GM12878 (cell line): ENCODE results near the gene PET117. TPM values are rescaled to one million over a fixed set of nuclear protein-coding genes. Genes with fewer than 3 reads are reported as not detected.

Experiments used
- ATAC-seq: fragments of 200-7000 bp; cut with Tn5 transposase; 3 replicates; pipeline ENCODE4 v1.9.1; 2020; ENCODE audit warnings: mild to moderate bottlenecking, moderate library complexity
- BruUV-seq: library from RNA; stranded (reverse); fragments of 400-500 nt; replicated peaks from 2 replicates; lab custom pipeline; 2021; lab: Mats Ljungman, UMichigan
- CTCF ChIA-PET: fragments of 300-600 bp; sonication (Branson Sonifier 250); formaldehyde crosslinking; extraction: SDS; loops from one replicate; lab custom pipeline; 2021; ENCODE audit warnings: inconsistent platforms; lab: Yijun Ruan, JAX
- POLR2A ChIA-PET: fragments of 350-600 bp; formaldehyde crosslinking; extraction: SDS; loops from one replicate; lab custom pipeline; 2021; ENCODE audit warnings: inconsistent platforms; lab: Charles Lee
- RAD21 ChIA-PET: fragments of 300-600 bp; sonication (Branson Sonifier 250); formaldehyde crosslinking; loops from one replicate; lab custom pipeline; 2023; ENCODE audit warnings: antibody characterized with exemption; ENCODE audit not compliant: unreplicated experiment; lab: Charles Lee
- SMC1A ChIA-PET: fragments of 300-600 bp; sonication (Branson Sonifier 250); formaldehyde crosslinking; loops from one replicate; lab custom pipeline; 2023; ENCODE audit not compliant: unreplicated experiment, uncharacterized antibody; lab: Charles Lee
- DNase-seq: peaks from one replicate; pipeline ENCODE4 v3.0.0-alpha.2; 2011; ENCODE audit warnings: low read depth, low spot score
- FAIRE-seq: peaks from 3 replicates; lab custom pipeline; 2011; peaks lifted over from hg19 to GRCh38; lab: Jason Lieb, UNC
- H2AFZ ChIP-seq: 2 replicates; pipeline ENCODE4 v1.6.0; 2011; ENCODE audit warnings: low read depth, low read length, control low read depth; ENCODE audit not compliant: control insufficient read depth
- H3K27ac ChIP-seq: 2 replicates; pipeline ENCODE4 v1.5.1; 2011; ENCODE audit warnings: control low read depth; ENCODE audit not compliant: control insufficient read depth, insufficient read depth
- H3K27me3 ChIP-seq, 2 experiments: replicated peaks in 1 of 2; 2 replicates each; pipeline versions ENCODE4 v1.6.0 to v1.6.1; 2011; ENCODE audit warnings: low read length in 1 of 2; ENCODE audit not compliant: control insufficient read depth in 2 of 2, insufficient read depth in 2 of 2
- H3K36me3 ChIP-seq, 2 experiments: 2 replicates each; pipeline ENCODE4 v1.5.1; 2011; ENCODE audit warnings: low read length in 1 of 2; ENCODE audit not compliant: control insufficient read depth in 2 of 2, insufficient read depth in 2 of 2
- H3K4me1 ChIP-seq: 2 replicates; pipeline ENCODE4 v1.6.1; 2011; ENCODE audit warnings: mild to moderate bottlenecking, low read length, moderate library complexity, mixed read lengths; ENCODE audit not compliant: control insufficient read depth, insufficient read depth
- H3K4me2 ChIP-seq: 2 replicates; pipeline ENCODE4 v1.6.0; 2011; ENCODE audit warnings: control low read depth; ENCODE audit not compliant: control insufficient read depth, insufficient read depth
- H3K4me3 ChIP-seq: fragments of 200-600 bp; sonication (generic); 2 replicates; pipeline ENCODE4 v1.5.1; 2016
- H3K79me2 ChIP-seq: 2 replicates; pipeline ENCODE4 v1.6.0; 2011; ENCODE audit warnings: low read length; ENCODE audit not compliant: control insufficient read depth, insufficient read depth
- H3K9ac ChIP-seq: 2 replicates; pipeline ENCODE4 v1.8.0; 2011; ENCODE audit warnings: low read length, control low read depth, mixed read lengths; ENCODE audit not compliant: control insufficient read depth, insufficient read depth
- H3K9me3 ChIP-seq: replicated peaks from 3 replicates; pipeline ENCODE4 v1.5.1; 2011; ENCODE audit warnings: mild to moderate bottlenecking, low read length; ENCODE audit not compliant: control insufficient read depth, insufficient read depth
- H4K20me1 ChIP-seq: 2 replicates; pipeline ENCODE4 v1.6.0; 2011; ENCODE audit not compliant: control insufficient read depth, insufficient read depth
- ASH2L ChIP-seq: fragments of 300-600, 200-600 bp; sonication (generic); IDR thresholded peaks from 2 replicates; pipeline ENCODE4 v1.6.1; 2017; ENCODE audit warnings: low read depth, mild to moderate bottlenecking, borderline replicate concordance
- BCL11A ChIP-seq: IDR thresholded peaks from 2 replicates; pipeline ENCODE4 v1.6.1; 2011; ENCODE audit warnings: low read depth, low read length
- CBFB ChIP-seq: IDR thresholded peaks from 2 replicates; pipeline ENCODE4 v1.6.1; 2016; ENCODE audit warnings: antibody characterized with exemption, low read depth
- IRF3 ChIP-seq: fragments of 450-650 bp; IDR thresholded peaks from 2 replicates; pipeline ENCODE4 v1.6.1; 2014; ENCODE audit warnings: mild to moderate bottlenecking
- JUND ChIP-seq: IDR thresholded peaks from 2 replicates; pipeline ENCODE4 v1.6.1; 2012; ENCODE audit warnings: low read depth, mild to moderate bottlenecking, low read length, improper control_type of control experiment, moderate library complexity
- LARP7 ChIP-seq: fragments of 450-650 bp; IDR thresholded peaks from 2 replicates; pipeline ENCODE4 v1.6.1; 2017; ENCODE audit warnings: mild to moderate bottlenecking
- SUZ12 ChIP-seq: fragments of 200-600 bp; sonication (generic); IDR thresholded peaks from one replicate; pipeline ENCODE4 v1.6.1; 2018; ENCODE audit warnings: antibody characterized with exemption, mild to moderate bottlenecking; ENCODE audit not compliant: unreplicated experiment
- WGBS: methylation state at CpG from one replicate; pipeline ENCODE4 v1.1.6; 2016; ENCODE audit warnings: low lambda C conversion rate; ENCODE audit not compliant: insufficient replicate concordance, insufficient coverage; ENCODE audit errors: missing lambda C conversion rate; 5-methylcytosine and 5-hydroxymethylcytosine counted together
- in situ Hi-C: fragments of 300-500 bp; cut with MboI; formaldehyde crosslinking; loops from 9 replicates; pipeline ENCODE4 v1.14.3; 2018; ENCODE audit warnings: mixed read lengths
- intact Hi-C: fragments of 100-400 bp; cut with micrococcal nuclease; formaldehyde crosslinking; loops from one replicate; pipeline ENCODE4 v1.14.2; 2022; ENCODE audit not compliant: unreplicated experiment
- polyA plus RNA-seq, 11 experiments: library from polyadenylated mRNA; depleted of rRNA in 4 of 11; unstranded in 6 of 11; stranded (reverse) in 5 of 11; fragments of >200 nt; fragmentation: Nextera tagmentation in 4 of 11; fragmentation: Illumina TruSeq in 1 of 11; extraction: Ambion mirVana in 4 of 11; extraction: Trizol in 1 of 11; gene quantifications; 1 replicate in 1 of 11; 2 replicates in 10 of 11; pipeline versions ENCODE4 v1.2.1 to v1.2.3, GENCODE V29; 2011 to 2016; ENCODE audit warnings: inconsistent platforms in 2 of 11, missing spikeins in 2 of 11, low read depth in 1 of 11
- total RNA-seq, 4 experiments: library from RNA; depleted of rRNA in 3 of 4; stranded (reverse); fragments of >200 nt in 3 of 4; fragmentation: Illumina TruSeq in 1 of 4; extraction: Trizol in 1 of 4; gene quantifications; 2 replicates each; pipeline versions ENCODE4 v1.2.1 to v1.2.3, GENCODE V29; 2013 to 2021

The PET117 gene
- total and polyA plus RNA-seq, 10 of the 15 experiments (the other 5 are each of a cell fraction or from before 2014, with no cell fraction given) = 6.0 to 20.6 (median 11.8) TPM

- TF ChIP-seq IRF3 = no peak
Observed at GRCh38 chr20:18154342-18154741, 16.7 kb downstream of the PET117 start (continued).

GRCh38 chr20:18156045-18156444, 18.4 kb downstream of the PET117 start:
- no peak for ATAC-seq
- no peaks in the 10 kb centered on the region for H3K27me3 ChIP-seq
- no peaks in the 10 kb centered on the region for H3K4me1 ChIP-seq
- H3K36me3 ChIP-seq = peaks cover 2 to 8% of the 10 kb centered on the region in 2 experiments; a peak in 3 of 4 replicates
- no peak overlapping the region for H2AFZ ChIP-seq
- in situ Hi-C loops = no loop called here
- intact Hi-C loops = no loop called here
- H3K9ac ChIP-seq = no peak overlapping the region
- H3K4me3 ChIP-seq = no peak overlapping the region
- SMC1A ChIA-PET = no interaction called here
- RAD21 ChIA-PET = no interaction called here
- no peaks in the 10 kb centered on the region for H4K20me1 ChIP-seq
- POLR2A ChIA-PET = no interaction called here
- no TSS peak for BruUV-seq
- no peaks in the 10 kb centered on the region for H3K9me3 ChIP-seq
- H3K4me2 ChIP-seq = no peak overlapping the region
- 98% methylated on average over 4 of the region's 4 CpGs for WGBS
- no peak for TF ChIP-seq LARP7
- no peak for TF ChIP-seq BCL11A
- TF ChIP-seq ASH2L = no peak
- TF ChIP-seq CBFB = no peak
- no peak for TF ChIP-seq SUZ12
- no peak for TF ChIP-seq JUND
- H3K27ac ChIP-seq = no peak overlapping the region
- CTCF ChIA-PET = no interaction called here
- DNase-seq = no peak
- FAIRE-seq = no peak
- H3K79me2 ChIP-seq = no peaks in the 10 kb centered on the region
